HepG2 (cell line): ENCODE measurements around the gene MYH10. TPM values are rescaled to one million over a fixed set of nuclear protein-coding genes. Genes with fewer than 3 reads are reported as not detected.

Experiments
- ARHGAP35 ChIP-seq: sonication (generic); formaldehyde crosslinking; IDR thresholded peaks from 2 replicates; pipeline ENCODE4 v1.9.0; 2022; ENCODE audit warnings: mild to moderate bottlenecking, inconsistent platforms, moderate library complexity, missing genetic modification reagents, borderline replicate concordance
- DZIP1 ChIP-seq: sonication (generic); formaldehyde crosslinking; IDR thresholded peaks from 2 replicates; pipeline ENCODE4 v1.5.0; 2020; ENCODE audit warnings: mild to moderate bottlenecking, missing genetic modification reagents
- MAFK ChIP-seq, 2 experiments: IDR thresholded peaks in 1 of 2; conservative IDR thresholded peaks in 1 of 2; 2 replicates each; pipeline ENCODE4 v1.6.1; 2011; ENCODE audit warnings: improper control_type of control experiment in 2 of 2, low read length in 2 of 2
- MYC ChIP-seq: sonication (generic); formaldehyde crosslinking; IDR thresholded peaks from 2 replicates; pipeline ENCODE4 v1.9.0; 2021; ENCODE audit warnings: missing genetic modification reagents, borderline replicate concordance
- TBL1XR1 ChIP-seq: fragments of 150-350 bp; IDR thresholded peaks from 2 replicates; pipeline ENCODE4 v1.6.1; 2014; ENCODE audit warnings: borderline replicate concordance, low read length; ENCODE audit not compliant: partially characterized antibody
- ZBTB33 ChIP-seq: sonication (generic); formaldehyde crosslinking; IDR thresholded peaks from 2 replicates; pipeline ENCODE4 v1.4.0; 2020; ENCODE audit warnings: missing genetic modification reagents
- ZNF256 ChIP-seq: sonication (generic); formaldehyde crosslinking; conservative IDR thresholded peaks from 2 replicates; pipeline ENCODE4 v1.4.0; 2020; ENCODE audit warnings: missing genetic modification reagents
- ZNF318 ChIP-seq: sonication (generic); formaldehyde crosslinking; IDR thresholded peaks from 2 replicates; pipeline ENCODE4 v1.4.0; 2020; ENCODE audit warnings: mild to moderate bottlenecking, missing genetic modification reagents
- ZNF546 ChIP-seq: sonication (generic); formaldehyde crosslinking; conservative IDR thresholded peaks from 2 replicates; pipeline ENCODE4 v1.8.1; 2023; ENCODE audit warnings: mild to moderate bottlenecking, missing genetic modification reagents
- ZNF564 ChIP-seq: sonication (generic); formaldehyde crosslinking; IDR thresholded peaks from 2 replicates; pipeline ENCODE4 v1.8.1; 2023; ENCODE audit warnings: mild to moderate bottlenecking, missing genetic modification reagents
- ZNF780A ChIP-seq: sonication (generic); formaldehyde crosslinking; IDR thresholded peaks from 2 replicates; pipeline ENCODE4 v1.8.0; 2022; ENCODE audit warnings: mild to moderate bottlenecking, missing genetic modification reagents, moderate library complexity
- ZNF850 ChIP-seq: sonication (generic); formaldehyde crosslinking; conservative IDR thresholded peaks from 2 replicates; pipeline ENCODE4 v1.9.0; 2021; ENCODE audit warnings: mild to moderate bottlenecking, missing genetic modification reagents
- polyA plus RNA-seq, 8 experiments: library from polyadenylated mRNA; depleted of rRNA in 3 of 8; stranded (reverse) in 7 of 8; unstranded in 1 of 8; fragments of >200 nt; fragmentation: Illumina TruSeq in 4 of 8; extraction: Trizol in 4 of 8; gene quantifications; 2 replicates each; pipeline versions ENCODE4 v1.2.1 to v1.2.3, GENCODE V29; 2011 to 2016; ENCODE audit warnings: low read depth in 4 of 8, missing spikeins in 1 of 8, mixed read lengths in 1 of 8; ENCODE audit not compliant: insufficient read depth in 1 of 8
- total RNA-seq, 5 experiments: library from RNA; depleted of rRNA; stranded (reverse); fragments of >200 nt; fragmentation: Illumina TruSeq; extraction: Trizol; gene quantifications; 2 replicates each; pipeline ENCODE4 v1.2.3, GENCODE V29; 2016; ENCODE audit warnings: low read depth in 1 of 5

MYH10 gene
- total and polyA plus RNA-seq, 2 of the 13 experiments (the other 11 are each of a cell fraction or from before 2014, with no cell fraction given): 43.4 to 68.6 TPM

- TF ChIP-seq ZNF318 (no peak), ZNF256 (CRISPR knock-in tag) (no peak), TBL1XR1 (no peak), ZNF546 (peak; percentile 68; the same call in 1 of the 2 replicates), ZNF850 (no peak), DZIP1 (CRISPR knock-in tag) (peak; percentile 89; the same call in 1 of the 2 replicates), MYC (CRISPR knock-in tag) (peak; percentile 90; the same call in 1 of the 2 replicates), ZNF564 (CRISPR knock-in tag) (0 out of 2 replicates have a peak, but pooled peaks have one; percentile 12), MAFK (conservative IDR thresholded peaks at IDR 0.05 in 1 of 2, IDR thresholded peaks at IDR 0.05 in 1 of 2; ENCODE audit: low read length in 2 of 2) (no peak), ZNF780A (CRISPR knock-in tag) (no peak), ZBTB33 (CRISPR knock-in tag) (peak; percentile 27; the same call in 1 of the 2 replicates), ARHGAP35 (CRISPR knock-in tag) (0 out of 2 replicates have a peak, but pooled peaks have one; percentile 58)
Measured at GRCh38 chr17:8630802-8631553, 453 bp upstream of the MYH10 start (continued).
